Natural killer cell (primary cell): ENCODE results near the gene IFITM1. TPM values are rescaled to one million over a fixed set of nuclear protein-coding genes. Genes with fewer than 3 reads are reported as not detected.
"Not testable (repeated sequence)": the region's sequence is repeated elsewhere in the genome, so short reads cannot be mapped to it uniquely, and the experiment has no call there.

Source experiments
- ATAC-seq, 3 donors: fragments of 150-1000 bp in 2 of 3; fragments of 200-7000 bp in 1 of 3; cut with Tn5 transposase; 1 replicate in 1 of 3; 2 replicates in 2 of 3; pipeline ENCODE4 v1.10.0; 2021; ENCODE audit warnings: mild to moderate bottlenecking in 2 of 3, moderate library complexity in 2 of 3
- DNase-seq, 2 donors: peaks; one replicate each; pipeline versions ENCODE4 v3.0.0 to v3.0.0-alpha.2; 2013 to 2021; ENCODE audit warnings: mixed read lengths in 1 of 2
- H3K27ac ChIP-seq: one replicate; pipeline ENCODE4 v1.5.1; 2013; ENCODE audit warnings: mild to moderate bottlenecking, low read length
- H3K27me3 ChIP-seq: one replicate; pipeline ENCODE4 v1.6.1; 2013; ENCODE audit warnings: low read length; ENCODE audit not compliant: control insufficient read depth, insufficient read depth
- H3K36me3 ChIP-seq: one replicate; pipeline ENCODE4 v1.6.1; 2013; ENCODE audit warnings: low read length; ENCODE audit not compliant: control insufficient read depth, insufficient read depth
- H3K4me1 ChIP-seq: one replicate; pipeline ENCODE4 v1.6.1; 2013; ENCODE audit warnings: low read length; ENCODE audit not compliant: control insufficient read depth, insufficient read depth
- H3K4me3 ChIP-seq: one replicate; pipeline ENCODE4 v1.5.1; 2013; ENCODE audit warnings: low read length
- H3K9me3 ChIP-seq: one replicate; pipeline ENCODE4 v1.6.1; 2013; ENCODE audit warnings: low read length; ENCODE audit not compliant: control insufficient read depth, insufficient read depth
- H3K27ac Mint-ChIP-seq, 2 donors: one replicate each; pipeline ENCODE4 v1.8.0; 2022; ENCODE audit warnings: mild to moderate bottlenecking in 2 of 2, mixed read lengths in 2 of 2, moderate library complexity in 1 of 2
- H3K27me3 Mint-ChIP-seq, 2 donors: one replicate each; pipeline ENCODE4 v1.8.0; 2022; ENCODE audit warnings: low read depth in 2 of 2, mixed read lengths in 2 of 2
- H3K36me3 Mint-ChIP-seq: one replicate; pipeline ENCODE4 v1.8.0; 2022; ENCODE audit warnings: mixed read lengths
- H3K4me1 Mint-ChIP-seq, 2 donors: one replicate each; pipeline ENCODE4 v1.8.0; 2022; ENCODE audit warnings: mixed read lengths in 2 of 2
- H3K4me3 Mint-ChIP-seq: one replicate; pipeline ENCODE4 v1.8.0; 2022; ENCODE audit warnings: mild to moderate bottlenecking, moderate library complexity, mixed read lengths
- H3K9me3 Mint-ChIP-seq, 2 donors: one replicate each; pipeline ENCODE4 v1.8.0; 2022; ENCODE audit warnings: mixed read lengths in 2 of 2
- CTCF ChIP-seq: fragments of 200-600 bp; IDR thresholded peaks from one replicate; pipeline ENCODE4 v1.8.0; 2022; ENCODE audit warnings: antibody characterized with exemption
- WGBS: methylation state at CpG from one replicate; pipeline ENCODE4 v1.1.7; 2013; ENCODE audit warnings: missing lambda C conversion rate; ENCODE audit not compliant: insufficient coverage; 5-methylcytosine and 5-hydroxymethylcytosine counted together
- intact Hi-C: fragments of 100-400 bp; cut with micrococcal nuclease; formaldehyde crosslinking; loops from one replicate; pipeline ENCODE4 v1.14.2; 2022
- total RNA-seq, 4 donors: library from RNA; stranded (reverse); fragments of 120-200 nt in 1 of 4; gene quantifications; one replicate each; pipeline versions ENCODE4 v1.2.3 to v1.2.4, GENCODE V29; 2013 to 2022

The IFITM1 gene
- total RNA-seq, 3 donors from 2014 or later (not counting 1 experiment from before 2014, with no cell fraction given): 540 to 809 (median 710) TPM

- Histone ChIP-seq H3K4me3 (no peak overlapping the region), H3K36me3 (no peaks in the 10 kb centered on the region), H3K9me3 (no peaks in the 10 kb centered on the region), H3K4me1 (peaks cover 80% of the 10 kb centered on the region), H3K27ac (no peak overlapping the region), H3K27me3 (peaks cover 21% of the 10 kb centered on the region)
- no peaks in the 10 kb centered on the region for H3K36me3 Mint-ChIP-seq
- TF ChIP-seq CTCF: no peak
- H3K4me3 Mint-ChIP-seq: no peak overlapping the region
- WGBS: 89% methylated on average over 29 of the region's 29 CpGs
- H3K27ac Mint-ChIP-seq: no peak overlapping the region
- ATAC-seq (no peak), DNase-seq (peak; percentile 6 to 14)
- no peaks in the 10 kb centered on the region for H3K9me3 Mint-ChIP-seq
- intact Hi-C loops: no loop called here
- H3K4me1 Mint-ChIP-seq: peaks cover 29 to 52% of the 10 kb centered on the region in 2 donors
- peaks cover 0 to 34% of the 10 kb centered on the region in 2 donors for H3K27me3 Mint-ChIP-seq
Measured at GRCh38 chr11:285021-285893, 28.6 kb upstream of the IFITM1 start.

DNA sequence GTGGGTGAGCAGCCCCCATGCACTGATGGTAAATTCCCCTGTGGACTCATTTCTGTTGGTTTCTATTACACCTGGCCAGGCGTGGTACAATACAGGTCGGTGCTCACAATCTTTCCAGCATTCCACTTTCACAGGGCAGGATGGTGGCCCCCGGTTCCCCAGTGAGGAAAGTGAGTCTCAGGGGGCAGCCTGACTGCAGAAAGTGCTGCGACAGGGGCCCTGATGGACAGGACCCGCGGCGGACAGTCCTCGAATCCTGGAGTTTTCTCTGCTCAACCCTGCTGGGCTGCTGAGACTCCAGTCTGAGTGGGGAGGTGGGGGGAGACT lies 28.0 kb upstream of the IFITM1 start:
- H3K27me3 ChIP-seq: peaks cover 20% of the 10 kb centered on the region
- H3K27ac ChIP-seq: no peak overlapping the region
- DNase-seq (no peak), ATAC-seq (no peak)
- no peak overlapping the region for H3K4me3 ChIP-seq
- peaks cover 2% of the 10 kb centered on the region for H3K36me3 ChIP-seq
- Mint-ChIP-seq H3K4me3 (no peak overlapping the region), H3K27me3 (peaks cover 0 to 34% of the 10 kb centered on the region in 2 donors), H3K27ac (no peak overlapping the region), H3K4me1 (peaks cover 29 to 55% of the 10 kb centered on the region in 2 donors), H3K36me3 (no peaks in the 10 kb centered on the region), H3K9me3 (no peaks in the 10 kb centered on the region)
- H3K4me1 ChIP-seq: peaks cover 82% of the 10 kb centered on the region
- intact Hi-C loops: no loop called here
- 94% methylated on average over 8 of the region's 8 CpGs for WGBS
- H3K9me3 ChIP-seq: no peaks in the 10 kb centered on the region
- TF ChIP-seq CTCF: no peak

DNA sequence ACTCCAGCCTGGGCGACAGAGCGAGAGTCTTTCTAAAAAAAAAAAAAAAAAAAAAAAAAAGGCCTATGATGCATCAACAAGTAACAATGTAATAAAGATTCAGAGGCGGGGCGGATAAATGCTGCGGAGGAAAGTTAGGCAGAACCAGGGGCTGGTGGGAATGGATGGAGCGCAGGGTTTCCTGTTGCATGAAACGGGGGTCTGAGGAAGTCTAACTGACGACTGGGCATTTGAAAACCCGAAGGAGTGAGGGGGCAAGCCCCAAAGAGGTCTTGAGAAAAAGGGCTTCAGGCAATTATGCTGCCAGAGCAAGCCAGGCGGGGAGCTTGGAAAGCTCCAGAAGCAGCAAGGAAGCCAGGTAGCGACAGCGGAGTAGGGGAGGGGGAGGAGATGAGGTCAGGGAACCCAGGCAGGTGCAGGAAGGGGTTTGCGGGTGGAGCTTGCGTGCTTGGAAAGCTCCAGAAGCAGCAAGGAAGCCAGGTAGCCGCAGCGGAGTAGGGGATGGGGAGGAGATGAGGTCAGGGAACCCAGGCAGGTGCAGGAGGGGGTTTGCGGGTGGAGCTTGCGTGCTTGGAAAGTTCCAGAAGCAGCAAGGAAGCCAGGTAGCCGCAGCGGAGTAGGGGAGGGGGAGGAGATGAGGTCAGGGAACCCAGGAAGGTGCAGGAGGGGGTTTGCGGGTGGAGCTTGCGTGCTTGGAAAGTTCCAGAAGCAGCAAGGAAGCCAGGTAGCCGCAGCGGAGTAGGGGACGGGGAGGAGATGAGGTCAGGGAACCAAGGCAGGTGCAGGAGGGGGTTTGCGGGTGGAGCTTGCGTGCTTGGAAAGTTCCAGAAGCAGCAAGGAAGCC lies 26.6 kb upstream of the IFITM1 start:
- H3K27ac ChIP-seq: peak overlapping the region; percentile 11
- H3K36me3 Mint-ChIP-seq, intact Hi-C loops, H3K36me3 ChIP-seq, H3K9me3 ChIP-seq, H3K9me3 Mint-ChIP-seq, H3K27me3 ChIP-seq, ATAC-seq: not testable (repeated sequence)
- WGBS: 62% methylated on average over 25 of the region's 27 CpGs
- peaks cover 76% of the 10 kb centered on the region for H3K4me1 ChIP-seq
- H3K4me1 Mint-ChIP-seq: peaks cover 26 to 51% of the 10 kb centered on the region in 2 donors
- peak in 1 of 2 donors; percentile 89 for DNase-seq
- peaks cover 0 to 22% of the 10 kb centered on the region in 2 donors for H3K27me3 Mint-ChIP-seq
- H3K27ac Mint-ChIP-seq: peak overlapping the region in 1 of 2 donors; percentile 91
- peak overlapping the region; percentile 94 for H3K4me3 Mint-ChIP-seq
- peak overlapping the region; percentile 79 for H3K4me3 ChIP-seq
